Parathyroid adenoma (tissue), 2 donors: ENCODE results near the gene FPR1.

ENCODE experiments used
- H2AFZ ChIP-seq: fragments of 300-600 bp; sonication (generic); one replicate; pipeline ENCODE4 v1.7.0; 2017; ENCODE audit warnings: antibody characterized with exemption, mild to moderate bottlenecking
- H3K27ac ChIP-seq: fragments of 300-600 bp; sonication (generic); one replicate; pipeline ENCODE4 v1.7.0; 2017
- H3K27me3 ChIP-seq: fragments of 300-600 bp; sonication (generic); one replicate; pipeline ENCODE4 v1.7.0; 2017; ENCODE audit warnings: low read length; ENCODE audit not compliant: control insufficient read depth, insufficient read depth
- H3K36me3 ChIP-seq: fragments of 300-600 bp; sonication (generic); one replicate; pipeline ENCODE4 v1.7.0; 2017; ENCODE audit warnings: low read length; ENCODE audit not compliant: control insufficient read depth, insufficient read depth
- H3K4me1 ChIP-seq: fragments of 300-600 bp; sonication (generic); one replicate; pipeline ENCODE4 v1.7.0; 2017; ENCODE audit warnings: control low read depth
- H3K4me2 ChIP-seq: fragments of 300-600 bp; sonication (generic); one replicate; pipeline ENCODE4 v1.7.0; 2017; ENCODE audit warnings: low read length
- H3K4me3 ChIP-seq: fragments of 300-600 bp; sonication (generic); one replicate; pipeline ENCODE4 v1.7.0; 2017; ENCODE audit warnings: low read depth, low read length
- H3K79me2 ChIP-seq: fragments of 300-600 bp; sonication (generic); one replicate; pipeline ENCODE4 v1.7.0; 2017; ENCODE audit warnings: control low read depth
- H3K9ac ChIP-seq: fragments of 300-600 bp; sonication (generic); one replicate; pipeline ENCODE4 v1.7.0; 2017; ENCODE audit warnings: mild to moderate bottlenecking
- H3K9me3 ChIP-seq: fragments of 300-600 bp; sonication (generic); one replicate; pipeline ENCODE4 v1.7.0; 2017; ENCODE audit warnings: low read length; ENCODE audit not compliant: control insufficient read depth
- TF ChIP-seq, protein P1 (sequence below): fragments of 300-600 bp; sonication (generic); IDR thresholded peaks from one replicate; pipeline ENCODE4 v1.7.0; 2017; ENCODE audit warnings: antibody characterized with exemption, mild to moderate bottlenecking
- donor health status: primary hyperparathyroidism.

Gene FPR1

GRCh38 chr19:51706885-51707284, 44.8 kb downstream of the FPR1 start:
- TF ChIP-seq, protein P1, sequence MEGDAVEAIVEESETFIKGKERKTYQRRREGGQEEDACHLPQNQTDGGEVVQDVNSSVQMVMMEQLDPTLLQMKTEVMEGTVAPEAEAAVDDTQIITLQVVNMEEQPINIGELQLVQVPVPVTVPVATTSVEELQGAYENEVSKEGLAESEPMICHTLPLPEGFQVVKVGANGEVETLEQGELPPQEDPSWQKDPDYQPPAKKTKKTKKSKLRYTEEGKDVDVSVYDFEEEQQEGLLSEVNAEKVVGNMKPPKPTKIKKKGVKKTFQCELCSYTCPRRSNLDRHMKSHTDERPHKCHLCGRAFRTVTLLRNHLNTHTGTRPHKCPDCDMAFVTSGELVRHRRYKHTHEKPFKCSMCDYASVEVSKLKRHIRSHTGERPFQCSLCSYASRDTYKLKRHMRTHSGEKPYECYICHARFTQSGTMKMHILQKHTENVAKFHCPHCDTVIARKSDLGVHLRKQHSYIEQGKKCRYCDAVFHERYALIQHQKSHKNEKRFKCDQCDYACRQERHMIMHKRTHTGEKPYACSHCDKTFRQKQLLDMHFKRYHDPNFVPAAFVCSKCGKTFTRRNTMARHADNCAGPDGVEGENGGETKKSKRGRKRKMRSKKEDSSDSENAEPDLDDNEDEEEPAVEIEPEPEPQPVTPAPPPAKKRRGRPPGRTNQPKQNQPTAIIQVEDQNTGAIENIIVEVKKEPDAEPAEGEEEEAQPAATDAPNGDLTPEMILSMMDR: no peak
- Histone ChIP-seq H3K79me2 (no peaks in the 10 kb centered on the region), H3K27me3 (no peaks in the 10 kb centered on the region), H3K27ac (no peak overlapping the region), H3K4me1 (no peaks in the 10 kb centered on the region), H3K36me3 (no peaks in the 10 kb centered on the region), H3K4me3 (no peak overlapping the region), H3K9ac (no peak overlapping the region), H3K9me3 (no peaks in the 10 kb centered on the region), H2AFZ (no peak overlapping the region), H3K4me2 (no peak overlapping the region)

DNA sequence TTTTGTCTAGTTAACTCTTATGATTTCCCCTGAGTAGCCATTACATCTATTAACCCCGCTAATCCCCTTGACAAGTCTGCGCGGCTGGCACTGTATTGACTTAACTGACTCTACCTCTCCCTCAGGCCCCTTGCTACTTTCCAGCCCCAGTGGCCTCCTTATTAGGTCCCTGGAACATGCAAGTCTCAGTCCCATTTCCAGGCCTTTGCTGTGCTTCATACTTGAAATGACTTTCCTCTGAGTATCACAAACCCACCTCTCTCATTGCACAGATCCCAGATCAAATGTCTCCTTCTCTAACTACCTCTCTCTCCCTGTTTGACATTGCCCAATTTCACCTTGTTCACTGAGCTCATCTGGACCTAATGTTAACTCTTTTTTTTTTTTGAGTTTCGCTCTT, 45.4 kb downstream of the FPR1 start:
- no peak overlapping the region for H3K9ac ChIP-seq
- H2AFZ ChIP-seq: no peak overlapping the region
- H3K9me3 ChIP-seq: no peaks in the 10 kb centered on the region
- no peaks in the 10 kb centered on the region for H3K27me3 ChIP-seq
- TF ChIP-seq, protein P1: no peak
- no peaks in the 10 kb centered on the region for H3K36me3 ChIP-seq
- H3K27ac ChIP-seq: no peak overlapping the region
- no peaks in the 10 kb centered on the region for H3K79me2 ChIP-seq
- no peak overlapping the region for H3K4me2 ChIP-seq
- H3K4me3 ChIP-seq: no peak overlapping the region
- peaks cover under 1% of the 10 kb centered on the region for H3K4me1 ChIP-seq

- H3K4me2 ChIP-seq: peak overlapping the region; percentile 83
- no peaks in the 10 kb centered on the region for H3K79me2 ChIP-seq
- H3K27me3 ChIP-seq: no peaks in the 10 kb centered on the region
- peak overlapping the region; percentile 82 for H3K27ac ChIP-seq
- H3K4me3 ChIP-seq: peak overlapping the region; percentile 81
- peak overlapping the region; percentile 49 for H3K9ac ChIP-seq
- TF ChIP-seq, protein P1: no peak
- peaks cover 3% of the 10 kb centered on the region for H3K4me1 ChIP-seq
- peak overlapping the region; percentile 80 for H2AFZ ChIP-seq
- no peaks in the 10 kb centered on the region for H3K9me3 ChIP-seq
- no peaks in the 10 kb centered on the region for H3K36me3 ChIP-seq
Observed at GRCh38 chr19:51704626-51705025, 47.1 kb downstream of the FPR1 start.

DNA sequence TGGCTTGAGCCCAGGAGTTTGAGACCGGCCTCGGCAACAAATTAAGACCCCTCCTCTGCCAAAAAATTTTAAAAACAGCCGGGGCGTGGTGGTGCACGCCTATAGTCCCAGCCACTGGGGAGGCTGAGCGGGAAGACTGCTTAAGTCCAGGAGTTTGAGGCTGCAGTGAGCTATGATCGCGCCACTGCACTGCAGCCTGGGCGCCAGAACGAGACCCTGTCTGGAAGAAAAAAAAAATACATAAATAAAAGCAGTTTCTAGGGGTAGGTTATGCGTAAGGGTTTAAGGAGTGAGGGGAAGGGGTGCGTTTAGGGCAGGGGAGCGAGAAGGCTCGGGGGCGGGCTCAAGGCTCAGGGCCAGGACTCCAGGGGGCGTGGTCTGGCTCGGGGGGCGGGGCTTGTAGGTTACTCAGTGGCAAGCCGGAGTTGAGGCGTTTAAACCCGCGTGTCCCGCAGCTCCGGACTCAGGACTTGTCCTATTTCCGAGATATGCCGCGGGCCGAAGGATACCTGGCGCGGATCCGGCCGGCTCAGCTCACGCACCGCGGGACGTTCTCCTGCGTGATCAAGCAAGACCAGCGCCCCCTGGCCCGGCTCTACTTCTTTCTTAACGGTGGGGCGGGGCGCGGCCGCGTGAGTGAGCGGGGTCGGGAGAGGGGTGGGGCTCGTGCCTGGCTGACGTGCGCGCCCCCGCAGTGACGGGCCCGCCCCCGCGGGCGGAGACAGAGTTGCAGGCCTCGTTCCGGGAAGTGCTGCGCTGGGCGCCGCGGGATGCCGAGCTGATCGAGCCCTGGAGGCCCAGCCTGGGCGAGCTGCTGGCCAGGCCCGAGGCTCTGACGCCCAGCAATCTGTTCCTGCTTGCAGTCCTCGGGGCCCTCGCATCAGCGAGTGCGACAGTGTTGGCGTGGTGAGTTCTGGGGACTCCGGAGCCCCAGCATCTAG, 47.8 kb downstream of the FPR1 start:
- Histone ChIP-seq H3K36me3 (no peaks in the 10 kb centered on the region), H2AFZ (peak overlapping the region; percentile 80), H3K27ac (peak overlapping the region; percentile 82), H3K9ac (peak overlapping the region; percentile 49), H3K4me1 (peaks cover 3% of the 10 kb centered on the region), H3K4me3 (peak overlapping the region; percentile 81), H3K79me2 (no peaks in the 10 kb centered on the region), H3K27me3 (no peaks in the 10 kb centered on the region), H3K4me2 (peak overlapping the region; percentile 83), H3K9me3 (no peaks in the 10 kb centered on the region)
- TF ChIP-seq, protein P1: peak; percentile 58
